Measurements from ENCODE around the gene KRTAP12-3. TPM values are rescaled to one million over a fixed set of nuclear protein-coding genes. Genes with fewer than 3 reads are reported as not detected.

KRTAP12-3 gene
- total RNA-seq, 3 donors from 2014 or later (not counting 1 experiment from before 2014, with no cell fraction given), result 1.0 to 1.1 TPM; not detected in 1

GRCh38 chr21:44701023-44701400 lies 43.3 kb downstream of the KRTAP12-3 start:
- no peak for ATAC-seq
- 88% methylated on average over 13 of the region's 14 CpGs for WGBS (ENCODE audit: insufficient coverage)
- Mint-ChIP-seq H3K4me3 (no peak overlapping the region), H3K27me3 (ENCODE audit: low read depth in 2 of 2) (peaks cover 73 to 82% of the 10 kb centered on the region in 2 donors), H3K4me1 (peaks cover 5 to 23% of the 10 kb centered on the region in 2 donors), H3K9me3 (peaks cover 0 to 3% of the 10 kb centered on the region in 2 donors), H3K27ac (no peak overlapping the region), H3K36me3 (peaks cover 13% of the 10 kb centered on the region)
- no peak for DNase-seq
- Histone ChIP-seq H3K27me3 (ENCODE audit: control insufficient read depth, insufficient read depth, low read length) (peaks cover 44% of the 10 kb centered on the region), H3K9me3 (ENCODE audit: control insufficient read depth, insufficient read depth, low read length) (peaks cover 5% of the 10 kb centered on the region), H3K4me1 (ENCODE audit: control insufficient read depth, insufficient read depth, low read length) (peaks cover 2% of the 10 kb centered on the region), H3K27ac (ENCODE audit: low read length) (no peak overlapping the region), H3K36me3 (ENCODE audit: control insufficient read depth, insufficient read depth, low read length) (no peaks in the 10 kb centered on the region), H3K4me3 (ENCODE audit: low read length) (no peak overlapping the region)
- intact Hi-C loops (cut with micrococcal nuclease), result no loop called here
- no peak for TF ChIP-seq CTCF (IDR thresholded peaks at IDR 0.05)

- H3K27me3 ChIP-seq (ENCODE audit: control insufficient read depth, insufficient read depth, low read length), result peaks cover 49% of the 10 kb centered on the region
- Mint-ChIP-seq H3K4me3 (no peak overlapping the region), H3K4me1 (peaks cover 9 to 25% of the 10 kb centered on the region in 2 donors), H3K9me3 (peaks cover 0 to 3% of the 10 kb centered on the region in 2 donors), H3K27ac (no peak overlapping the region), H3K27me3 (ENCODE audit: low read depth in 2 of 2) (peaks cover 69 to 79% of the 10 kb centered on the region in 2 donors), H3K36me3 (peaks cover 13% of the 10 kb centered on the region)
- no peak for TF ChIP-seq CTCF (IDR thresholded peaks at IDR 0.05)
- no peak for ATAC-seq
- no peak overlapping the region for H3K27ac ChIP-seq (ENCODE audit: low read length)
- intact Hi-C loops (cut with micrococcal nuclease), result no loop called here
- peaks cover 8% of the 10 kb centered on the region for H3K4me1 ChIP-seq (ENCODE audit: control insufficient read depth, insufficient read depth, low read length)
- 46% methylated on average over 12 of the region's 12 CpGs for WGBS (ENCODE audit: insufficient coverage)
- DNase-seq, result no peak
- H3K9me3 ChIP-seq (ENCODE audit: control insufficient read depth, insufficient read depth, low read length), result peaks cover 9% of the 10 kb centered on the region
- no peak overlapping the region for H3K4me3 ChIP-seq (ENCODE audit: low read length)
- H3K36me3 ChIP-seq (ENCODE audit: control insufficient read depth, insufficient read depth, low read length), result no peaks in the 10 kb centered on the region
These were observed 43.8 kb downstream of the KRTAP12-3 start for GRCh38 chr21:44701541-44701940.

GRCh38 chr21:44702111-44702972 lies 44.6 kb downstream of the KRTAP12-3 start:
- H3K36me3 Mint-ChIP-seq, result peaks cover 13% of the 10 kb centered on the region
- peaks cover 9 to 23% of the 10 kb centered on the region in 2 donors for H3K4me1 Mint-ChIP-seq
- peaks cover 9% of the 10 kb centered on the region for H3K9me3 ChIP-seq (ENCODE audit: control insufficient read depth, insufficient read depth, low read length)
- no peak overlapping the region for H3K4me3 Mint-ChIP-seq
- intact Hi-C loops (cut with micrococcal nuclease), result no loop called here
- DNase-seq (no peak), ATAC-seq (no peak)
- H3K4me1 ChIP-seq (ENCODE audit: control insufficient read depth, insufficient read depth, low read length), result peaks cover 11% of the 10 kb centered on the region
- peaks cover 67 to 72% of the 10 kb centered on the region in 2 donors for H3K27me3 Mint-ChIP-seq (ENCODE audit: low read depth in 2 of 2)
- no peak for TF ChIP-seq CTCF (IDR thresholded peaks at IDR 0.05)
- WGBS (ENCODE audit: insufficient coverage), result 79% methylated on average over 22 of the region's 22 CpGs
- H3K27ac Mint-ChIP-seq, result no peak overlapping the region
- peaks cover 0 to 3% of the 10 kb centered on the region in 2 donors for H3K9me3 Mint-ChIP-seq
- H3K27ac ChIP-seq (ENCODE audit: low read length), result no peak overlapping the region
- H3K4me3 ChIP-seq (ENCODE audit: low read length), result no peak overlapping the region
- H3K36me3 ChIP-seq (ENCODE audit: control insufficient read depth, insufficient read depth, low read length), result no peaks in the 10 kb centered on the region
- H3K27me3 ChIP-seq (ENCODE audit: control insufficient read depth, insufficient read depth, low read length), result peaks cover 55% of the 10 kb centered on the region
